Hematopoietic multipotent progenitor cell treated with erythropoietin and hydrocortisone succinate and interleukin-3 and kit ligand, for 6 days (in vitro differentiated cells): ENCODE results near the gene FHOD3.

Source experiments
- DNase-seq: peaks from one replicate; pipeline ENCODE4 v3.0.0-alpha.2; 2015

Gene FHOD3

GRCh38 chr18:36323421-36323820 lies 25.9 kb downstream of the FHOD3 start:
- DNase-seq, result no peak

- no peak for DNase-seq
Measured at GRCh38 chr18:36325846-36326245, 28.3 kb downstream of the FHOD3 start.

DNA sequence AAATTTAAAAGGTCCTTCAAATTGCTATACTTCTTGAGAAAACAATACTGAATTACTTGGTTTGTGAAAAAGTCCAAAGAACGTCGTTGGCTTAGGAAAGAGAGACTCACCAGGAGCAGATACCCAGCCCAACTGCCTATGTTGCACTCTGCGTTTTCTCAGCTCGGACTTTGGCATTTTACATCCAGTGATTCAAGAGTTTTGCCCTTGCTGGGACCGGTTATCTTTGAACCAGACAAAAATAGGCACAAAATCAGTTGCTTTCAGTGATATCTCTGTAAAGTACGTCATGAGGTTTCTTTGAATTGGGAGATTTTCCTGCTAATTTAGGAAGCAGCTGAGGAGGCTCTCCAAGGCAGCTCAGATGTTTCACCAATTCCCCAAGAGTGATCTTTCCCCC lies 29.3 kb downstream of the FHOD3 start:
- DNase-seq, result no peak

- no peak for DNase-seq
Measured at GRCh38 chr18:36327352-36328316, 30.1 kb downstream of the FHOD3 start.

DNA sequence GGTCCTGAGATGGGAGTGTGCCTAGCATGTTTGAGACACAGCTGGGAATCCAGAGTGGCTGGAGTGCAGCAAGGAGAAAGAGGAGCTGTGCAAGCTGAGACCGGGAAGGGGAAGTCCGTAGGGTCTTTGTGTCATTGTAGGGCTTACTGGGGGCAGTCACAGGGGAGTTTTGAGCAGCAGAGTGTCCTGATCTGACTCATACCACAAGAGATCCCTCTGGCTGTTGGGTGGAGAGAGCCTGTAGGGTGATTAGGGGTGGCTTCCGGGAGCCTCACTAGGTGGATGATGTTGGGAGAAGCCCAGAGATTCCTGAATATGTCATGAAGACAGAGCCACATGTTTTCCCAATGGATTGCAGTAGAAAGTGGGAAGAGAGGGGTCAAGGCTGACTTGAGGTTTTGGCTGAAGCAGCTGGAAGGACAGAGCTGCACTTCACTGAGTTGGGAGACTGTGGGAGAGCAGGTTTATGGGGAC lies 30.9 kb downstream of the FHOD3 start:
- DNase-seq, result no peak

DNA sequence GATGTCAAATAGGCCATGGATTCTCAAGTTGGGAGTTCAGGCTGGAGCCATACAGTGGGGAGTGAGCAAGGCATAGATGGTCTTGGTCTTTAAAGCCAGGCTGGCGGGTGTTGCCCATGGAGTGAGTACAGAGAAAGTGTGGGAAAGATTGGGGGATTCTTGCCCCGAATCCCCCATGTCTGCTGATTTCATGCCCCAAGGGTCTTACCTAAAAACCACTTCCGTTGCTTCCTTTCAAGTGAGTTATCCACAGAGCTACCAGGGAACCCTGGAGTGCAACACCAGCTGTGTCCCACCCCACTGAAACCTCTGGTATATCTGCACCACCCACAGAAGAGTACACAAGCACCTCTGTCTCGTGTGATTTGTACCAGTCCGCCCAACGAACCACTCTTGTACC lies 31.4 kb downstream of the FHOD3 start:
- no peak for DNase-seq

- no peak for DNase-seq
Measured at GRCh38 chr18:36329684-36330434, 32.3 kb downstream of the FHOD3 start.

DNA sequence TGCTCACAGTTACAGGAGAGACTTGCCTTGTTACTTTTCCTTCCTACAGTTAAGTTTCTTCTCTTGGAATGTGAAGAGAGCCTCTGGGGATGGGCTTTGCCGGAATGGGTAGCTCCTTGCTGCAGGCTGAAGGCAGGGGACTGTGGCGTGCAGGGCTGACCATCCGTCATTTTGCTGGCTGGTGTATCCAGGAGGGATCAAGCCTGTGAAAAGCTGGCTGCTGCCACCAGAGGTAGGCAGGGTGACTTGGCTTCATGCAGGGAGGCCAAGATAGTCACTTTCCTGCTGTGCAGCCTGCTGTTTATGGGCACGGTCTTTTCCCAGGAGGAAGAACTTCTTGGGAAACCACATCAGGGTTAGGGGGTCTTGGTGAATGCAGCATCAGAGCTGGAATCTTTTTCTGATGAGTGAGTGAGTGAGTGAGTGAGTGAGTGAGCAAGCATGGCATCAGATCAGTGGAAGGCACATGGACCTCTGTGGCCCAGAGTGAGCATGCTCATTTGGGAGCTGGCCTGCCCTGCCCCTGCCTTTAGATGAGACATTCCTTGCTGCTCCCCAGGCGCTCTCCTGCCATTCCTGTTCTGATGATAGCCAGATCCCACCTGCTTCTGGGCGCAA lies 33.0 kb downstream of the FHOD3 start:
- DNase-seq, result no peak

- DNase-seq, result no peak
Measured at GRCh38 chr18:36331521-36331971, 34.0 kb downstream of the FHOD3 start.

GRCh38 chr18:36333414-36333813 lies 35.9 kb downstream of the FHOD3 start:
- no peak for DNase-seq

DNA sequence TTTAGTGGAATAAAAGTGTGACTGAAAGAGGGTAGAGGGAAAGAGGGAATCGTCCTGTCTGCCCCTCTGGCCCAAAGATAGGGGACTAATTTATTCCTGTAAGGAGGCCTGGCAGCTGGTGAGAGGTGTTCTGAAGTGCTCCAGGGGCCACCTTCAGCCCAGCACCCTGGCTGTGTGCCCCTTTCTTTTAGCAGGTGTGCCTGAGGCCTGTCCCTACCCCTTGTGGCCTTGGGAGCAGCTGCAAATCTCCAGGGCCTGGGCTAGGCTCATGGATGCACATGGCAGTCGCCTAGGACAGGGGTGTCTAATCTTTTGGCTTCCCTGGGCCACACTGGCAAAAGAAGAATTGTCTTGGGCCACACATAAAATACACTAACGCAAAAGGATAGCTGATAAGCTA lies 37.3 kb downstream of the FHOD3 start:
- no peak for DNase-seq

DNA sequence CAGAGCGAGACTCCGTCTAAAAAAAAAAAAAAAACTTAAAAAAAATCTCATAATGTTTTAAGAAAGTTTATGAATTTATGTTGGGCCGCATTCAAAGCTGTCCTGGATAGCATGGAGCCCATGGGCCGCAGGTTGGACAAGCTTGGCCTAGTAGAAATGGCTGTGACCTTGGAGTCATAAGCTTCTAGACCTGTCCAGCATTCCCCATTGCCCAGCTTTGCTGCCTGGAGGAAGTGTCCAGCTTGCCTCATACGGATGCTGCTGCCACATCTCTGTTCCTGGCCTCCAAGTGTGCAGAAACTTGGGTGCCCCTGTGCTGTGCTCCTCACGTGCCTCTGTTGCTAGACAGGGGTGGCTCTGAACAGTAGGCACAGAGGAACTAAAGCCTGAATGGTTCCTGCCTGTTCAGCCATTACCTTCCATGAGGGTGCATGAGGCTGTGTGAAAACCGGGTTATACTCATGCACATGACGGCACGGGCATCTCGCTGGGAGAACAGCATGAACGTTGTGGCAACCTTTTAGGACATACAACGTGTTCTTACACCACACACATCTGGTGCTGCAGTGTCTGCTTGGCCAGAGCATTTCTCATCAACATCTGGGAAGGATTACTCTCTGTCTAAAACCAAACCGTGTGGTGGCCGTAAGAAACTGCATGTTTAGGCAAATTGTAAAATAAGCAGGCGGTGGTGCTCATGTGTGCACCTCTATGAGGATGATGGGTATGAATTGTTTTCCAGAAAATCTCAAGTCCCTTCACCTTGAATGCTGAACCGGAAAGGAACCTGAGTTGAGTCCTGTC lies 38.2 kb downstream of the FHOD3 start:
- DNase-seq, result peak; percentile 1

DNA sequence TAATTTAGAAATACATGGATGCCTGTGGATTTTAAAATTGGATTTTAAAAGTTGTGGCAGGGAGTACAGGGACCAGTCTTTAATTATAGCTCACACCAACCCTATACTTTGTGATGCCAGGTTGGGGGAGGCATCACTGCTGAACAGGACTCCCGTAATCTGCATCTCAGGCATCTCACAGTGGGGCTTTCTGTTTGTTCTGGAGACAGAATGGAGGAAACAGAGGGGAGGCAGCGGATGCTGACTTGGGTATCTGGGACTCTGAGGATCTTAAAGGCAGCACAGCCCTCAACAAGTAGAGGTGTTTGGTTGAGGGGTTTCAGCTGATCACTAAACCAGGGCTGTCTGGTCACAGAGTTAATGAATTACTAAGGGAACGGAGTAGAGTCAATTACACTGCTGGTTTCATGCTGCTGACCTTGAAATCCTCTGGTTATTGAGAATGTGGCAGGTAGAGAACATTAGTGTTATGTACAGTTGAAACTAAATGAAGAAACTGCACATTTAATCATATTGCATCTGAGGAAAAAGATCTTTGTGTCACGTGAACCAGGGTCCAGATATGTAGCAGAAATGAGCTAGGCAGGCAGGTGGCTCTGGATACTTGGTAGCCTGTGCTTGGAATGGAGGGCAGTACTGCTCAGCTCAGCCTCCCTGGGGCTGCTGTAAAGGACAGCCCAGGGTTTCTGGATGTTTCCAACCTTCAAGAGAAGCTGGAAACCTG lies 40.3 kb downstream of the FHOD3 start:
- no peak for DNase-seq

DNA sequence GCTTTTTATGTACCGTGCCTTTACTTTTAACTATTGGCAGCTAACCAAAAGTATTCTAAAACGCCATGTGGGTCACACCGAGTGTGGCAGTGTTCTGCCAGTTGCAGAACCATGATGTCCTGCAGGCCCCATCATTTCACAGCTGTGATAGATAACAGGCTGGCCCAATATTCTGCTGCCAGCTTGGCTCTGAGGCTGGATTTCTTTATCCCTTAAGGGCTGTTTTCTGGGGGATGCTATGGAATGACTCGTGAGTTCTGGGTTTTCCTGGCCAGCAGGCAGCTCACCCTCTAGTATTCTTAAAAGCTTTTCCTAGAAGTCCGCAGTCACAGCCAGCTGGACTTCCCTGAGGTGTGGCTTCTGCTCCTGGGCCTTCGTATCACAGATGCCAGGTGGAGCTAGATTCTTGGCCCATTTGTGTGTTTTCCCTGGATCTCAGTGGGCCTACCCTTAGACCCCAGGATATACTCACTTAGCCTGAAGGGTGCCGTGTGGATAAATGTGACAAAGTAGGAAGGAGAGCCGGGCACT lies 41.0 kb downstream of the FHOD3 start:
- no peak for DNase-seq

- no peak for DNase-seq
Measured at GRCh38 chr18:36340246-36340645, 42.7 kb downstream of the FHOD3 start.

GRCh38 chr18:36341944-36342343 lies 44.4 kb downstream of the FHOD3 start:
- no peak for DNase-seq

DNA sequence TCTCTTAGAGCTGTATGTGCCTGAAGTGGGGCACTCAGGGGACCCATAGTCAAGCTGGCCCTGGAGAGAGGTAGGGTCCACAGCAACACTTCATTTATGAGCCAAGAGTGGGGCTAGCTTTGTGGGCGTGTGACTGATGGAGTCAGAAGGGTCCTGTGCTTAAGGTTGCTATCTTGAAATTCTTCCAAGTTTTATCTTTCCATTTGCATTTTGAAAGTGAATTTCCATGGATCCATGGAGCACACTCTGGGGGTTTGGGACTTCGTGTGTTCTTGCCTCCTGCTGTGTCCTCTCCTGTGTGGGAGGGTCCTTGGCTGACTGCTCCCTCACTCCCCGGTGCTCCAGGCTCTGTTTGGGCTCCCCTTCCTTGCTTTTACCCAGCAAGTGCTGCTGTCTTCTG lies 50.8 kb downstream of the FHOD3 start:
- no peak for DNase-seq

GRCh38 chr18:36348971-36349417 lies 51.5 kb downstream of the FHOD3 start:
- no peak for DNase-seq

DNA sequence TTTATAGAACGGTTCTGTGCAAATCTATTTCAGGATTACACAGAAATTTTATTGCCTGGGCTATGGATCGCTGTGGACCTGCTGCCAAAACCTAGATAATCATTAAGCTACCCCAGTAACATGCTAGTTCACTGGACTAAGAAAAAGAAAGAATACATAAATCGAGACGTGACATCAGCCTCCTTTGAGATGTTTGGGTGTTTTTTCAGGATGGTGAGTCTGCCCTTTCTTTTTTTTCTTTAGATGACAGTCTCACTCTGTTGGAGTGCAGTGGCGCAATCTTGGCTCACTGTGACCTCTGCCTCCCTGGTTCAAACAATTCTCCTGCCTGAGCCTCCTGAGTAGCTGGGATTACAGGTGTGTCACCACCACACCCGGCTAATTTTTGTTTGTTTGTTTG lies 52.0 kb downstream of the FHOD3 start:
- no peak for DNase-seq

DNA sequence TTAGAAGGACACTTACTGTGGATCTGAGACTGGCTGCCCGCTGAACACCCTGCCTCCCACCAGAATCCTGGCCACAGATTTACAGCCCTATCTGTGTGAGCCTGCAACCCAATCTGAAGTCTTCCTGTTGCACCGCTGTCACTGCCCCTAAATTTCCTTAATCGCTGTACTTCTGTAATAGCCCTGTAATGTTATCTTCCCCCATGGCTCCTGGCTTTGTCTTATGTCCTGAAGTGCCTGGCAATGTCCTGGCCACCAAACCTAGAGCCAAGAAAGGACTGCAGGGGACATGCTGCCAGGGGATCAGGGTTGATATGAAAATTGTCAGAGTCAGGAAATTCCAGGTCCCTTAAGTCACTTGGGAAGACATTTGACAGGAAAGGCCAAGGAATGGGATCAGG lies 52.7 kb downstream of the FHOD3 start:
- no peak for DNase-seq

- no peak for DNase-seq
Measured at GRCh38 chr18:36350839-36351469, 53.4 kb downstream of the FHOD3 start.
